MM.1S (cell line): ENCODE measurements around the gene DCAF11.

Experiments
- DNase-seq: peaks from one replicate; pipeline ENCODE4 v3.0.0-alpha.2; 2015
- H2AFZ ChIP-seq: fragments of 300-600 bp; sonication (generic); 2 replicates; pipeline ENCODE4 v1.6.0; 2016; ENCODE audit warnings: antibody characterized with exemption, low read length
- H3F3A ChIP-seq: fragments of 300-600 bp; sonication (generic); 2 replicates; pipeline ENCODE4 v1.6.1; 2016; ENCODE audit warnings: mild to moderate bottlenecking, antibody characterized with exemption, low read length, moderate library complexity, mixed read lengths; ENCODE audit not compliant: insufficient read depth
- H3K27ac ChIP-seq: fragments of 300-600 bp; sonication (generic); 2 replicates; pipeline ENCODE4 v1.5.1; 2016; ENCODE audit warnings: mild to moderate bottlenecking, low read length
- H3K27me3 ChIP-seq: fragments of 300-600 bp; sonication (generic); replicated peaks from 2 replicates; pipeline ENCODE4 v1.6.0; 2016; ENCODE audit warnings: low read length; ENCODE audit not compliant: insufficient read depth
- H3K36me3 ChIP-seq: fragments of 300-600 bp; sonication (generic); replicated peaks from 2 replicates; pipeline ENCODE4 v1.6.1; 2016; ENCODE audit warnings: mild to moderate bottlenecking, low read length, mixed read lengths; ENCODE audit not compliant: insufficient read depth
- H3K4me1 ChIP-seq: fragments of 300-600 bp; sonication (generic); 2 replicates; pipeline ENCODE4 v1.6.1; 2016; ENCODE audit warnings: low read length, mixed read lengths
- H3K4me2 ChIP-seq: fragments of 300-600 bp; sonication (generic); 2 replicates; pipeline ENCODE4 v1.6.0; 2016; ENCODE audit warnings: low read depth, low read length
- H3K4me3 ChIP-seq: fragments of 300-600 bp; sonication (generic); 2 replicates; pipeline ENCODE4 v1.5.1; 2016; ENCODE audit warnings: low read length, mixed read lengths
- H3K79me2 ChIP-seq: fragments of 300-600 bp; sonication (generic); 2 replicates; pipeline ENCODE4 v1.6.1; 2016; ENCODE audit warnings: mixed run types, low read length, mixed read lengths
- H3K9ac ChIP-seq: fragments of 300-600 bp; sonication (generic); 2 replicates; pipeline ENCODE4 v1.6.1; 2016; ENCODE audit warnings: low read length, mixed read lengths
- H3K9me2 ChIP-seq: fragments of 300-600 bp; sonication (generic); replicated peaks from 2 replicates; pipeline ENCODE4 v1.6.1; 2016; ENCODE audit warnings: mild to moderate bottlenecking, low read length, mixed read lengths; ENCODE audit not compliant: insufficient read depth
- H3K9me3 ChIP-seq: fragments of 300-600 bp; sonication (generic); replicated peaks from 2 replicates; pipeline ENCODE4 v1.6.1; 2016; ENCODE audit warnings: mild to moderate bottlenecking, low read length, mixed read lengths; ENCODE audit not compliant: insufficient read depth
- H4K20me1 ChIP-seq: fragments of 300-600 bp; sonication (generic); 2 replicates; pipeline ENCODE4 v1.6.1; 2016; ENCODE audit warnings: mild to moderate bottlenecking, low read length, moderate library complexity, mixed read lengths; ENCODE audit not compliant: insufficient read depth
- EZH2 ChIP-seq: fragments of 300-600 bp; sonication (generic); optimal IDR thresholded peaks from 2 replicates; pipeline ENCODE3; 2017; ENCODE audit warnings: low read depth, mild to moderate bottlenecking, antibody characterized with exemption, low read length, mixed read lengths
- EZH2phosphoT487 ChIP-seq: fragments of 300-600 bp; sonication (generic); IDR thresholded peaks from 2 replicates; pipeline ENCODE4 v1.6.1; 2018; ENCODE audit warnings: antibody characterized with exemption, low read length
- TF ChIP-seq, protein P1 (sequence below): fragments of 300-600 bp; sonication (generic); IDR thresholded peaks from 2 replicates; pipeline ENCODE4 v1.5.1; 2016; ENCODE audit warnings: antibody characterized with exemption, low read length, mixed read lengths

The DCAF11 gene

GRCh38 chr14:24108336-24108874, 6.2 kb upstream of the DCAF11 start:
- H3K79me2 ChIP-seq: no peaks in the 10 kb centered on the region
- H3K27me3 ChIP-seq: no peaks in the 10 kb centered on the region
- H3K9me3 ChIP-seq: no peaks in the 10 kb centered on the region
- H3K9me2 ChIP-seq: no peaks in the 10 kb centered on the region
- H2AFZ ChIP-seq: no peak overlapping the region
- H3F3A ChIP-seq: peaks cover 14% of the 10 kb centered on the region
- DNase-seq: no peak
- H3K4me2 ChIP-seq: no peak overlapping the region
- no peaks in the 10 kb centered on the region for H4K20me1 ChIP-seq
- no peak overlapping the region for H3K4me3 ChIP-seq
- TF ChIP-seq, protein P1, sequence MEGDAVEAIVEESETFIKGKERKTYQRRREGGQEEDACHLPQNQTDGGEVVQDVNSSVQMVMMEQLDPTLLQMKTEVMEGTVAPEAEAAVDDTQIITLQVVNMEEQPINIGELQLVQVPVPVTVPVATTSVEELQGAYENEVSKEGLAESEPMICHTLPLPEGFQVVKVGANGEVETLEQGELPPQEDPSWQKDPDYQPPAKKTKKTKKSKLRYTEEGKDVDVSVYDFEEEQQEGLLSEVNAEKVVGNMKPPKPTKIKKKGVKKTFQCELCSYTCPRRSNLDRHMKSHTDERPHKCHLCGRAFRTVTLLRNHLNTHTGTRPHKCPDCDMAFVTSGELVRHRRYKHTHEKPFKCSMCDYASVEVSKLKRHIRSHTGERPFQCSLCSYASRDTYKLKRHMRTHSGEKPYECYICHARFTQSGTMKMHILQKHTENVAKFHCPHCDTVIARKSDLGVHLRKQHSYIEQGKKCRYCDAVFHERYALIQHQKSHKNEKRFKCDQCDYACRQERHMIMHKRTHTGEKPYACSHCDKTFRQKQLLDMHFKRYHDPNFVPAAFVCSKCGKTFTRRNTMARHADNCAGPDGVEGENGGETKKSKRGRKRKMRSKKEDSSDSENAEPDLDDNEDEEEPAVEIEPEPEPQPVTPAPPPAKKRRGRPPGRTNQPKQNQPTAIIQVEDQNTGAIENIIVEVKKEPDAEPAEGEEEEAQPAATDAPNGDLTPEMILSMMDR: no peak
- no peak for TF ChIP-seq EZH2phosphoT487
- TF ChIP-seq EZH2: no peak
- no peak overlapping the region for H3K9ac ChIP-seq
- peak overlapping the region; percentile 43; the same call in 1 of the 2 replicates for H3K27ac ChIP-seq
- no peaks in the 10 kb centered on the region for H3K36me3 ChIP-seq
- peaks cover 18% of the 10 kb centered on the region for H3K4me1 ChIP-seq

- H3K4me2 ChIP-seq: peak overlapping the region; percentile 54
Observed at GRCh38 chr14:24110060-24110459, 4.5 kb upstream of the DCAF11 start.

GRCh38 chr14:24110523-24110922, 4.1 kb upstream of the DCAF11 start:
- Histone ChIP-seq H3K27me3 (no peaks in the 10 kb centered on the region), H3F3A (peaks cover 22% of the 10 kb centered on the region), H3K79me2 (peaks cover 3% of the 10 kb centered on the region), H4K20me1 (no peaks in the 10 kb centered on the region), H3K36me3 (no peaks in the 10 kb centered on the region), H2AFZ (no peak overlapping the region), H3K4me2 (peak overlapping the region; percentile 54; the same call in 1 of the 2 replicates), H3K27ac (peak overlapping the region; percentile 67; the same call in 1 of the 2 replicates), H3K9ac (no peak overlapping the region; the same call in 1 of the 2 replicates), H3K9me2 (no peaks in the 10 kb centered on the region), H3K9me3 (no peaks in the 10 kb centered on the region), H3K4me3 (no peak overlapping the region), H3K4me1 (peaks cover 18% of the 10 kb centered on the region)
- no peak for DNase-seq
- TF ChIP-seq, protein P1: no peak
- TF ChIP-seq EZH2 (no peak), EZH2phosphoT487 (no peak)

More at GRCh38 chr14:24110060-24110459, 4.5 kb upstream of the DCAF11 start:
- Histone ChIP-seq H3K4me1 (peaks cover 18% of the 10 kb centered on the region), H3K79me2 (no peaks in the 10 kb centered on the region), H3K9ac (no peak overlapping the region; the same call in 1 of the 2 replicates), H3K9me2 (no peaks in the 10 kb centered on the region), H3F3A (peaks cover 22% of the 10 kb centered on the region), H2AFZ (no peak overlapping the region), H3K36me3 (no peaks in the 10 kb centered on the region), H3K27me3 (no peaks in the 10 kb centered on the region), H3K27ac (peak overlapping the region; percentile 85), H4K20me1 (no peaks in the 10 kb centered on the region), H3K9me3 (no peaks in the 10 kb centered on the region), H3K4me3 (no peak overlapping the region)
- DNase-seq: peak; percentile 80
- TF ChIP-seq EZH2phosphoT487 (no peak), EZH2 (no peak)
- TF ChIP-seq, protein P1: no peak
